T-helper 2 cell treated with Interferon-gamma antibody and Interleukin-4, amounts not matched to agents 5 μg/mL and 100 μg/mL, for 36 hours (primary cell): ENCODE data around the gene TMED7.
"Not testable (repeated sequence)": the region's sequence is repeated elsewhere in the genome, so short reads cannot be mapped to it uniquely, and the experiment has no call there.

ENCODE experiments used
- DNase-seq: peaks from one replicate; pipeline ENCODE4 v3.0.0; 2021; ENCODE audit warnings: low spot score
- H3K27ac Mint-ChIP-seq: one replicate; pipeline ENCODE4 v1.8.0; 2021; ENCODE audit warnings: mild to moderate bottlenecking, mixed read lengths
- H3K27me3 Mint-ChIP-seq: one replicate; pipeline ENCODE4 v1.8.0; 2021; ENCODE audit warnings: low read depth, mixed read lengths
- H3K36me3 Mint-ChIP-seq: one replicate; pipeline ENCODE4 v1.8.0; 2021; ENCODE audit warnings: low read depth, mixed read lengths
- H3K4me1 Mint-ChIP-seq: one replicate; pipeline ENCODE4 v1.8.0; 2021; ENCODE audit warnings: low read depth, mixed read lengths
- H3K4me3 Mint-ChIP-seq: one replicate; pipeline ENCODE4 v1.8.0; 2022; ENCODE audit warnings: mild to moderate bottlenecking, moderate library complexity, mixed read lengths
- H3K9me3 Mint-ChIP-seq: one replicate; pipeline ENCODE4 v1.8.0; 2021; ENCODE audit warnings: mixed read lengths

Gene TMED7

GRCh38 chr5:115625579-115626444 is at the start of gene TMED7:
Gene TMED7 (minus strand): TSS chr5:115626036. CDS start chr5:115625792, 244 bp downstream.
- Mint-ChIP-seq H3K9me3 (no peaks in the 10 kb centered on the region), H3K4me1 (peaks cover 18% of the 10 kb centered on the region), H3K27ac (peak within 1 kb of the TSS; percentile 96), H3K36me3 (peaks cover 11% of the 10 kb centered on the region), H3K4me3 (peak within 1 kb of the TSS; percentile 95), H3K27me3 (peaks cover 7% of the 10 kb centered on the region)
- DNase-seq = peak; percentile 99

DNA sequence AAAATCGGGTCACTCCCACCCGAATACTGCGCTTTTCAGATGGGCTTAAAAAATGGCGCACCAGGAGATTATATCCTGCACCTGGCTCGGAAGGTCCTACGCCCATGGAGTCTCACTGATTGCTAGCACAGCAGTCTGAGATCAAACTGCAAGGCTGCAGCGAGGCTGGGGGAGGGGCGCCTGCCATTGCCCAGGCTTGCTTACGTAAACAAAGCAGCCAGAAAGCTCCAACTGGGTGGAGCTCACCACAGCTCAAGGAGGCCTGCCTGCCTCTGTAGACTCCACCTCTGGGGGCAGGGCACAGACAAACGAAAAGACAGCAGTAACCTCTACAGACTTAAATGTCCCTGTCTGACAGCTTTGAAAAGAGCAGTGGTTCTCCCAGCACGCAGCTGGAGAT is 48.9 kb upstream of the TMED7 start:
- not testable (repeated sequence) for H3K9me3 Mint-ChIP-seq, H3K27ac Mint-ChIP-seq, H3K4me3 Mint-ChIP-seq, H3K4me1 Mint-ChIP-seq, H3K27me3 Mint-ChIP-seq, DNase-seq, H3K36me3 Mint-ChIP-seq

- H3K4me3 Mint-ChIP-seq = no peak overlapping the region
- H3K27ac Mint-ChIP-seq = no peak overlapping the region
- no peak for DNase-seq
- H3K27me3 Mint-ChIP-seq = peaks cover 15% of the 10 kb centered on the region
- no peaks in the 10 kb centered on the region for H3K4me1 Mint-ChIP-seq
- H3K9me3 Mint-ChIP-seq = peaks cover 4% of the 10 kb centered on the region
- no peaks in the 10 kb centered on the region for H3K36me3 Mint-ChIP-seq
Observed at GRCh38 chr5:115673596-115673995, 47.8 kb upstream of the TMED7 start.

GRCh38 chr5:115671939-115672338 is 46.1 kb upstream of the TMED7 start:
- Mint-ChIP-seq H3K27ac (no peak overlapping the region), H3K36me3 (no peaks in the 10 kb centered on the region), H3K4me1 (no peaks in the 10 kb centered on the region), H3K4me3 (no peak overlapping the region), H3K9me3 (peaks cover 13% of the 10 kb centered on the region), H3K27me3 (peaks cover 17% of the 10 kb centered on the region)
- no peak for DNase-seq

- Mint-ChIP-seq H3K4me1 (no peaks in the 10 kb centered on the region), H3K36me3 (no peaks in the 10 kb centered on the region), H3K27ac (no peak overlapping the region), H3K9me3 (peaks cover 15% of the 10 kb centered on the region), H3K4me3 (no peak overlapping the region), H3K27me3 (peaks cover 18% of the 10 kb centered on the region)
- DNase-seq = no peak
Observed at GRCh38 chr5:115666023-115666422, 40.2 kb upstream of the TMED7 start.

DNA sequence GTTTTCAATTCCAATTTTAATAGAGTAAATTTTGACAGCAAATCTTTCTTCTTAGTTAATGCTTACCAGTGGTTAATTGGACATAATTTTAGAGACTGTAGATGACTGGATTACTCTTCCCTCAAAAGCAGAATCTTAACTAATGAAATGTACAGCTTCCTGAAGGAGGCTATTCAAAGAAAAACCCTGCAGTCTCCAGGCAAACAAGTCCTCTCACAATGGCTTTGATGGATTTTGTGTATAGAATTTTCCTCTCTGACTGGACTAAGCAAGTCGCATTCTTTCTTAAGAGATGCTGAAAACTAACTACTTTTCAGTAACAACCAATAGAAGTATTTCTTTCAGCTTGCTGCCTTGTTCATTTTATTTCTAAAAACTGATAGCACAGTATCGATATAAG is 35.7 kb upstream of the TMED7 start:
- Mint-ChIP-seq H3K4me1 (no peaks in the 10 kb centered on the region), H3K4me3 (no peak overlapping the region), H3K9me3 (no peaks in the 10 kb centered on the region), H3K36me3 (no peaks in the 10 kb centered on the region), H3K27ac (no peak overlapping the region), H3K27me3 (peaks cover 37% of the 10 kb centered on the region)
- DNase-seq = no peak

GRCh38 chr5:115661101-115661500 is 35.3 kb upstream of the TMED7 start:
- H3K4me3 Mint-ChIP-seq = no peak overlapping the region
- H3K36me3 Mint-ChIP-seq = no peaks in the 10 kb centered on the region
- no peak overlapping the region for H3K27ac Mint-ChIP-seq
- no peak for DNase-seq
- no peaks in the 10 kb centered on the region for H3K9me3 Mint-ChIP-seq
- peaks cover 41% of the 10 kb centered on the region for H3K27me3 Mint-ChIP-seq
- H3K4me1 Mint-ChIP-seq = no peaks in the 10 kb centered on the region

- no peaks in the 10 kb centered on the region for H3K9me3 Mint-ChIP-seq
- H3K27me3 Mint-ChIP-seq = peaks cover 41% of the 10 kb centered on the region
- no peak for DNase-seq
- no peak overlapping the region for H3K4me3 Mint-ChIP-seq
- no peak overlapping the region for H3K27ac Mint-ChIP-seq
- H3K36me3 Mint-ChIP-seq = no peaks in the 10 kb centered on the region
- H3K4me1 Mint-ChIP-seq = no peaks in the 10 kb centered on the region
Observed at GRCh38 chr5:115657881-115658233, 32.0 kb upstream of the TMED7 start.

DNA sequence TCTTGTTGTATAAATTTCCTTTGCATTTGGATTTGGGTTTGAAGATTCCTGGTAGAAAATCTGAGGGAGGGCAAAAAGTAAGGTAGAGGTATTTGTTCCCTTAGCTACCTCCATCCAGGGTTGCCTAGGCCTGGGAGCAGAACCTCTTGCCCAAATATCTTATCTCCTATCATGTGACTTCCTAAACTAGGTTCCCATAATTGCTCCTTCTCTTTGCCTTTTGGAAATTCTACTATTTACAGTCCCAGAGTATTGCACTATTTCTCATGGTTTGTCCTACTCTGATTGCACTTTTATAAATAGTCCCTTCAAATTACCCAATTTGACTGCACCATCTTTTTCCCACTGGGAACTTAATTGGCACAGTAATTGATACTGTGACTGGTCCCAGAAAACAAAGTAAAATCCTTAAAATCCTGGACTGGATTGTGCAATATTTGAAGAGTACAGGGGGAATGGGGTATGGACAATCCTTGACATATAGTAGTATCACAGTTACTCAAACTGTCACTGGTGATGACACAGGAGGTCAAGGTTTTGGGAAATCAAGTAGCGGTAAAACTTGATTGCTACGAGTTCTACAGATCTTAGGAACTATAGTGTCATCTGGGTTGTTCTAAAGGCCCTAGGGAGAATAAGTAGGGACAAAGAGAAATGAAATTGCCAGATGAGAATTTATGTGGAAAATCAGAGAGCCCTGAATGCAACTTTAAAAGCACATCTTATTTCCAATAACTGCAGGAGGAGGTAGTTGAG is 31.5 kb upstream of the TMED7 start:
- H3K27me3 Mint-ChIP-seq = peaks cover 41% of the 10 kb centered on the region
- H3K4me3 Mint-ChIP-seq = no peak overlapping the region
- no peak for DNase-seq
- H3K9me3 Mint-ChIP-seq = no peaks in the 10 kb centered on the region
- H3K36me3 Mint-ChIP-seq = no peaks in the 10 kb centered on the region
- no peak overlapping the region for H3K27ac Mint-ChIP-seq
- no peaks in the 10 kb centered on the region for H3K4me1 Mint-ChIP-seq

DNA sequence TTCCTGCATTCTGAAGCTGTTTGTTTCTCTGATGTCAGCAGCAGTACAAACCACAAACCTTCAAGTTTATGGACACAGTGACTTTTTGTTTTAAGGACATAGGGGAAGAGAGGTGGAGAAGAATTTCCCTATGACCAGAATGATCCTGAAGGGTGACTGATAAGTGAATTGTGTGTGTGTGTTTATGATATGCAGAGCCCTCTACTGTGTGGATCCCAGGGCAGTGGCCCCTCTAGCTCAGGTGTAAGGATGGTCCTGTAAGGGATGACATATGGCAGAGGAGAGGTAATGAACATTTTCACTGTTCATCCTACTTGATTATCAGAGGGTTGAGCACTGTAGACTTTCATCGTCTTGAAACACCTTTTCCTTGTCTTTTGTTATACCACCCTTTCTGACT is 30.6 kb upstream of the TMED7 start:
- H3K36me3 Mint-ChIP-seq = no peaks in the 10 kb centered on the region
- no peaks in the 10 kb centered on the region for H3K9me3 Mint-ChIP-seq
- no peak overlapping the region for H3K4me3 Mint-ChIP-seq
- no peaks in the 10 kb centered on the region for H3K4me1 Mint-ChIP-seq
- H3K27ac Mint-ChIP-seq = no peak overlapping the region
- DNase-seq = no peak
- H3K27me3 Mint-ChIP-seq = peaks cover 41% of the 10 kb centered on the region

DNA sequence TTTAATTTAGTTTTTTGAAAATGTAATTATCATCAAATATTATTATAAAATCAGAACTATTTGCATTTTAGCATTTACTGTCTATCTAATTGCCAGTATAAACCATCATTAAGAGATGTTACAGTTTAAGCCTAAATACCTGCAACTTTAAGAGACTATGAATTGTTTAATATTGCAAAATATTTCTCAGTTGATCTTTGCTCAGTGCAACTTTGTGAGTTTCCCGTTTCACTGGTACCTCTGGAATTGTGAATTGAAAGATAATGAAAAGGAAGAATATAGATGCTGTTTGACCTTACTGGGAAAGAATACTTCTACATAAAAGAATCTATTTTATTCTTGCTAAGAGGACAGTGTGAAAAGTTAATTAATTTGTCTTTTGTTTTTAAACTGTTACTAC is 30.2 kb upstream of the TMED7 start:
- no peak overlapping the region for H3K4me3 Mint-ChIP-seq
- H3K4me1 Mint-ChIP-seq = no peaks in the 10 kb centered on the region
- no peak for DNase-seq
- H3K9me3 Mint-ChIP-seq = no peaks in the 10 kb centered on the region
- H3K27ac Mint-ChIP-seq = no peak overlapping the region
- no peaks in the 10 kb centered on the region for H3K36me3 Mint-ChIP-seq
- H3K27me3 Mint-ChIP-seq = peaks cover 37% of the 10 kb centered on the region

GRCh38 chr5:115649541-115649940 is 23.7 kb upstream of the TMED7 start:
- Mint-ChIP-seq H3K9me3 (no peaks in the 10 kb centered on the region), H3K4me1 (no peaks in the 10 kb centered on the region), H3K36me3 (no peaks in the 10 kb centered on the region), H3K27ac (no peak overlapping the region), H3K4me3 (no peak overlapping the region), H3K27me3 (peaks cover 27% of the 10 kb centered on the region)
- no peak for DNase-seq

- Mint-ChIP-seq H3K4me3 (no peak overlapping the region), H3K27me3 (peaks cover 41% of the 10 kb centered on the region), H3K4me1 (no peaks in the 10 kb centered on the region), H3K27ac (no peak overlapping the region), H3K36me3 (no peaks in the 10 kb centered on the region), H3K9me3 (no peaks in the 10 kb centered on the region)
- no peak for DNase-seq
Observed at GRCh38 chr5:115648056-115648455, 22.2 kb upstream of the TMED7 start.

GRCh38 chr5:115645386-115645785 is 19.6 kb upstream of the TMED7 start:
- H3K27me3 Mint-ChIP-seq = peaks cover 57% of the 10 kb centered on the region
- not testable (repeated sequence) for H3K27ac Mint-ChIP-seq, H3K4me3 Mint-ChIP-seq, DNase-seq, H3K9me3 Mint-ChIP-seq, H3K4me1 Mint-ChIP-seq, H3K36me3 Mint-ChIP-seq
